ENCODE data around the gene PLD1.

DNA sequence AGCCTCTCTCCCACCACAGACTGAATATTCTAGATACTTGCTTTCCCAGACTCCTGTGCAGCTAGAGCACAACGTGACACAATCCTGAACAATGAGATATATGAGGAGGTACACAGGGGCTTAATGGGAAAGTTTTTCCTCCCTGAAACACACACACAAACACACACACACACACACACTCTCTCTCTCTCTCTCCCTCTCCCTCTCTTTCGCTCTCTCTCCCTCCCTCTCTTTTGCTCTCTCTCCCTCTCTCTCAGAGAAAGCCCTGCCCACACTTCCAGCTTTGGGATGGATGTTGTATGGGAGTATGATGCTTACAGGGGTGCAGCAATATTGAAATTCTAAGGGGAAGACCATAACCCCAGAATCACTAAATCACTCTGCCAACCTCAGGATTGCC lies 110.1 kb downstream of the PLD1 start:
- no peak for TF ChIP-seq EP300 (IDR thresholded peaks at IDR 0.05)
- TF ChIP-seq, protein P1, sequence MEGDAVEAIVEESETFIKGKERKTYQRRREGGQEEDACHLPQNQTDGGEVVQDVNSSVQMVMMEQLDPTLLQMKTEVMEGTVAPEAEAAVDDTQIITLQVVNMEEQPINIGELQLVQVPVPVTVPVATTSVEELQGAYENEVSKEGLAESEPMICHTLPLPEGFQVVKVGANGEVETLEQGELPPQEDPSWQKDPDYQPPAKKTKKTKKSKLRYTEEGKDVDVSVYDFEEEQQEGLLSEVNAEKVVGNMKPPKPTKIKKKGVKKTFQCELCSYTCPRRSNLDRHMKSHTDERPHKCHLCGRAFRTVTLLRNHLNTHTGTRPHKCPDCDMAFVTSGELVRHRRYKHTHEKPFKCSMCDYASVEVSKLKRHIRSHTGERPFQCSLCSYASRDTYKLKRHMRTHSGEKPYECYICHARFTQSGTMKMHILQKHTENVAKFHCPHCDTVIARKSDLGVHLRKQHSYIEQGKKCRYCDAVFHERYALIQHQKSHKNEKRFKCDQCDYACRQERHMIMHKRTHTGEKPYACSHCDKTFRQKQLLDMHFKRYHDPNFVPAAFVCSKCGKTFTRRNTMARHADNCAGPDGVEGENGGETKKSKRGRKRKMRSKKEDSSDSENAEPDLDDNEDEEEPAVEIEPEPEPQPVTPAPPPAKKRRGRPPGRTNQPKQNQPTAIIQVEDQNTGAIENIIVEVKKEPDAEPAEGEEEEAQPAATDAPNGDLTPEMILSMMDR (IDR thresholded peaks at IDR 0.05) = no peak
